Eye (tissue), 1 donor: ENCODE data around the gene EXOSC10.
"Not testable (repeated sequence)": the region's sequence is repeated elsewhere in the genome, so short reads cannot be mapped to it uniquely, and the experiment has no call there.

Experiments used
- DNase-seq: peaks from one replicate; pipeline ENCODE4 v3.0.0-alpha.2; 2015

The EXOSC10 gene

GRCh38 chr1:11107599-11107998 is 7.9 kb upstream of the EXOSC10 start:
- DNase-seq = no peak

- no peak for DNase-seq
Observed at GRCh38 chr1:11105586-11105985, 5.9 kb upstream of the EXOSC10 start.

GRCh38 chr1:11101347-11101746 is 1.7 kb upstream of the EXOSC10 start:
- DNase-seq = no peak

- not testable (repeated sequence) for DNase-seq
Observed at GRCh38 chr1:11100806-11101205, 1.1 kb upstream of the EXOSC10 start.

- no peak for DNase-seq
Observed at GRCh38 chr1:11100149-11100493, 452 bp upstream of the EXOSC10 start.

- DNase-seq = no peak
Observed at GRCh38 chr1:11098931-11099309, 749 bp downstream of the EXOSC10 start.

GRCh38 chr1:11083784-11084183 is 15.9 kb downstream of the EXOSC10 start:
- DNase-seq = not testable (repeated sequence)

GRCh38 chr1:11080931-11081330 is 18.7 kb downstream of the EXOSC10 start:
- DNase-seq = no peak

- no peak for DNase-seq
Observed at GRCh38 chr1:11078631-11079030, 21.0 kb downstream of the EXOSC10 start.

- DNase-seq = not testable (repeated sequence)
Observed at GRCh38 chr1:11073398-11073797, 26.3 kb downstream of the EXOSC10 start.

- DNase-seq = no peak
Observed at GRCh38 chr1:11072216-11072917, 27.3 kb downstream of the EXOSC10 start.

GRCh38 chr1:11071463-11072215 is 28.0 kb downstream of the EXOSC10 start:
- DNase-seq = no peak

- DNase-seq = no peak
Observed at GRCh38 chr1:11070876-11071275, 28.8 kb downstream of the EXOSC10 start.

GRCh38 chr1:11068600-11069473 is 30.8 kb downstream of the EXOSC10 start:
- no peak for DNase-seq

- DNase-seq = no peak
Observed at GRCh38 chr1:11067716-11068599, 31.7 kb downstream of the EXOSC10 start.

GRCh38 chr1:11065796-11066195 is 33.9 kb downstream of the EXOSC10 start:
- no peak for DNase-seq

GRCh38 chr1:11064942-11065341 is 34.7 kb downstream of the EXOSC10 start:
- DNase-seq = no peak

- not testable (repeated sequence) for DNase-seq
Observed at GRCh38 chr1:11063937-11064537, 35.6 kb downstream of the EXOSC10 start.

- DNase-seq = no peak
Observed at GRCh38 chr1:11062965-11063401, 36.7 kb downstream of the EXOSC10 start.

- no peak for DNase-seq
Observed at GRCh38 chr1:11061652-11062365, 37.9 kb downstream of the EXOSC10 start.
